Astrocyte (in vitro differentiated cells and primary cell): Measurements from ENCODE around the gene ZNF641. TPM values are rescaled to one million over a fixed set of nuclear protein-coding genes. Genes with fewer than 3 reads are reported as not detected.

Experiments used
- DNase-seq: peaks from one replicate; pipeline ENCODE4 v3.0.0-alpha.2; 2010; ENCODE audit warnings: low read depth
- FAIRE-seq: peaks from 2 replicates; lab custom pipeline; 2011; peaks lifted over from hg19 to GRCh38; lab: Jason Lieb, UNC
- H2AFZ ChIP-seq: 2 replicates; pipeline ENCODE4 v1.6.0; 2012; ENCODE audit warnings: low read depth, low read length, inconsistent platforms
- H3K27ac ChIP-seq: 2 replicates; pipeline ENCODE4 v1.5.1; 2011; ENCODE audit warnings: low read depth, low read length, inconsistent platforms
- H3K27me3 ChIP-seq: 2 replicates; pipeline ENCODE4 v1.6.0; 2011; ENCODE audit warnings: low read length, inconsistent platforms; ENCODE audit not compliant: insufficient read depth
- H3K36me3 ChIP-seq: 2 replicates; pipeline ENCODE4 v1.5.1; 2011; ENCODE audit warnings: low read length, inconsistent platforms; ENCODE audit not compliant: insufficient read depth
- H3K4me1 ChIP-seq: 2 replicates; pipeline ENCODE4 v1.5.1; 2011; ENCODE audit warnings: low read length, inconsistent platforms; ENCODE audit not compliant: insufficient read depth
- H3K4me2 ChIP-seq: 2 replicates; pipeline ENCODE4 v1.6.0; 2012; ENCODE audit warnings: low read length, inconsistent platforms
- H3K4me3 ChIP-seq: 2 replicates; pipeline ENCODE4 v1.5.1; 2011; ENCODE audit warnings: low read depth, mild to moderate bottlenecking, low read length, inconsistent platforms; ENCODE audit not compliant: insufficient read depth
- H3K79me2 ChIP-seq: 2 replicates; pipeline ENCODE4 v1.6.0; 2012; ENCODE audit warnings: mild to moderate bottlenecking, low read length, inconsistent platforms; ENCODE audit not compliant: insufficient read depth
- H3K9ac ChIP-seq: 2 replicates; pipeline ENCODE4 v1.6.0; 2012; ENCODE audit warnings: mild to moderate bottlenecking, low read length, inconsistent platforms
- H3K9me3 ChIP-seq: 2 replicates; pipeline ENCODE4 v1.5.1; 2012; ENCODE audit warnings: low read depth, mild to moderate bottlenecking, low read length, inconsistent platforms; ENCODE audit not compliant: insufficient read depth
- H4K20me1 ChIP-seq: 2 replicates; pipeline ENCODE4 v1.6.0; 2012; ENCODE audit warnings: low read length, inconsistent platforms; ENCODE audit not compliant: insufficient read depth
- H3K27ac Mint-ChIP-seq: one replicate; pipeline ENCODE4 v1.8.0; 2021; ENCODE audit warnings: mild to moderate bottlenecking, mixed read lengths; ENCODE audit not compliant: unreplicated experiment
- H3K27me3 Mint-ChIP-seq: one replicate; pipeline ENCODE4 v1.8.0; 2021; ENCODE audit warnings: low read depth, mixed read lengths; ENCODE audit not compliant: unreplicated experiment
- H3K36me3 Mint-ChIP-seq: one replicate; pipeline ENCODE4 v1.8.0; 2021; ENCODE audit warnings: low read depth, mixed read lengths; ENCODE audit not compliant: unreplicated experiment
- H3K4me1 Mint-ChIP-seq: one replicate; pipeline ENCODE4 v1.8.0; 2021; ENCODE audit warnings: low read depth, mixed read lengths; ENCODE audit not compliant: unreplicated experiment
- H3K4me3 Mint-ChIP-seq: one replicate; pipeline ENCODE4 v1.8.0; 2021; ENCODE audit warnings: mild to moderate bottlenecking, moderate library complexity, mixed read lengths; ENCODE audit not compliant: unreplicated experiment
- H3K9me3 Mint-ChIP-seq: one replicate; pipeline ENCODE4 v1.8.0; 2021; ENCODE audit warnings: mild to moderate bottlenecking, mixed read lengths; ENCODE audit not compliant: unreplicated experiment
- EZH2 ChIP-seq: IDR thresholded peaks from 2 replicates; pipeline ENCODE4 v1.6.1; 2012; ENCODE audit warnings: mild to moderate bottlenecking, low read length, inconsistent platforms; ENCODE audit not compliant: insufficient read depth
- total RNA-seq: library from RNA; stranded (reverse); gene quantifications from 2 replicates; pipeline ENCODE4 v1.2.1, GENCODE V29; 2021
- TF ChIP-seq, protein P1 (sequence below): IDR thresholded peaks from 2 replicates; pipeline ENCODE4 v1.5.1; 2011; ENCODE audit warnings: low read depth, mild to moderate bottlenecking, inconsistent platforms, low read length, moderate library complexity; ENCODE audit not compliant: insufficient read depth

The ZNF641 gene
- total RNA-seq, 1 donor from 2014 or later, result 7.1 TPM

GRCh38 chr12:48388938-48389337 lies 38.2 kb upstream of the ZNF641 start:
- no peak overlapping the region for H3K9ac ChIP-seq
- no peak overlapping the region for H3K27ac ChIP-seq
- Mint-ChIP-seq H3K36me3 (no peaks in the 10 kb centered on the region), H3K27ac (no peak overlapping the region), H3K27me3 (peaks cover 4% of the 10 kb centered on the region), H3K9me3 (no peaks in the 10 kb centered on the region), H3K4me3 (no peak overlapping the region), H3K4me1 (peaks cover 13% of the 10 kb centered on the region)
- H3K27me3 ChIP-seq, result no peaks in the 10 kb centered on the region
- H3K9me3 ChIP-seq, result peaks cover 2% of the 10 kb centered on the region
- peak overlapping the region; percentile 9 for H3K4me2 ChIP-seq
- no peak overlapping the region for H3K4me3 ChIP-seq
- H2AFZ ChIP-seq, result no peak overlapping the region
- H3K4me1 ChIP-seq, result no peaks in the 10 kb centered on the region
- no peaks in the 10 kb centered on the region for H4K20me1 ChIP-seq
- no peaks in the 10 kb centered on the region for H3K36me3 ChIP-seq
- no peaks in the 10 kb centered on the region for H3K79me2 ChIP-seq
- TF ChIP-seq, protein P1, sequence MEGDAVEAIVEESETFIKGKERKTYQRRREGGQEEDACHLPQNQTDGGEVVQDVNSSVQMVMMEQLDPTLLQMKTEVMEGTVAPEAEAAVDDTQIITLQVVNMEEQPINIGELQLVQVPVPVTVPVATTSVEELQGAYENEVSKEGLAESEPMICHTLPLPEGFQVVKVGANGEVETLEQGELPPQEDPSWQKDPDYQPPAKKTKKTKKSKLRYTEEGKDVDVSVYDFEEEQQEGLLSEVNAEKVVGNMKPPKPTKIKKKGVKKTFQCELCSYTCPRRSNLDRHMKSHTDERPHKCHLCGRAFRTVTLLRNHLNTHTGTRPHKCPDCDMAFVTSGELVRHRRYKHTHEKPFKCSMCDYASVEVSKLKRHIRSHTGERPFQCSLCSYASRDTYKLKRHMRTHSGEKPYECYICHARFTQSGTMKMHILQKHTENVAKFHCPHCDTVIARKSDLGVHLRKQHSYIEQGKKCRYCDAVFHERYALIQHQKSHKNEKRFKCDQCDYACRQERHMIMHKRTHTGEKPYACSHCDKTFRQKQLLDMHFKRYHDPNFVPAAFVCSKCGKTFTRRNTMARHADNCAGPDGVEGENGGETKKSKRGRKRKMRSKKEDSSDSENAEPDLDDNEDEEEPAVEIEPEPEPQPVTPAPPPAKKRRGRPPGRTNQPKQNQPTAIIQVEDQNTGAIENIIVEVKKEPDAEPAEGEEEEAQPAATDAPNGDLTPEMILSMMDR, result no peak
- TF ChIP-seq EZH2, result no peak
- FAIRE-seq (no peak), DNase-seq (peak; percentile 58)

DNA sequence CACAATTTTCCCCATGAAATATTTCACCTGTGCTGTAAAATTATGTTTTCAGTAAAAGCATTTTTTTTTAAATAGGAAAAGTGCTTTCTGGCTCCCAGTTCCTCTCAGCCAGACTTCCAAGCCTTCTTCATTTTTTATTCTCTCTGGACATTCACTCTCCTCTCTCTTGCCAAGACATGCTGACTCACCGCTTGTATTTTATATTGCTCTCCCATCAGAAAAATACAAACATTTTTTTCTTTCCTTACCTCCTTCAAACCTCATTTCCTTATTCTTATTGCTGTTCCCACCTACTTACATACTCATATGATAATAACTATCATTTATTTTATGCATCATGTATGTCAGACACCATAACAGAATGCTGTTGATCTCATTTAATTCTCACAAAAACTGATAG lies 37.7 kb upstream of the ZNF641 start:
- H3K27ac Mint-ChIP-seq, result no peak overlapping the region
- no peaks in the 10 kb centered on the region for H3K79me2 ChIP-seq
- H3K4me3 Mint-ChIP-seq, result no peak overlapping the region
- no peak overlapping the region for H3K27ac ChIP-seq
- TF ChIP-seq EZH2, result no peak
- TF ChIP-seq, protein P1, result no peak
- H3K4me2 ChIP-seq, result peak overlapping the region; percentile 9
- peaks cover 2% of the 10 kb centered on the region for H3K9me3 ChIP-seq
- no peak overlapping the region for H3K9ac ChIP-seq
- no peaks in the 10 kb centered on the region for H3K9me3 Mint-ChIP-seq
- peaks cover 4% of the 10 kb centered on the region for H3K27me3 Mint-ChIP-seq
- no peak overlapping the region for H2AFZ ChIP-seq
- DNase-seq (peak; percentile 35), FAIRE-seq (no peak)
- H4K20me1 ChIP-seq, result no peaks in the 10 kb centered on the region
- no peaks in the 10 kb centered on the region for H3K27me3 ChIP-seq
- H3K36me3 Mint-ChIP-seq, result no peaks in the 10 kb centered on the region
- H3K4me1 Mint-ChIP-seq, result peaks cover 13% of the 10 kb centered on the region
- no peak overlapping the region for H3K4me3 ChIP-seq
- H3K36me3 ChIP-seq, result no peaks in the 10 kb centered on the region
- H3K4me1 ChIP-seq, result no peaks in the 10 kb centered on the region

- Mint-ChIP-seq H3K4me1 (no peaks in the 10 kb centered on the region), H3K27me3 (no peaks in the 10 kb centered on the region), H3K36me3 (no peaks in the 10 kb centered on the region), H3K4me3 (no peak overlapping the region), H3K9me3 (peaks cover 2% of the 10 kb centered on the region), H3K27ac (no peak overlapping the region)
- Histone ChIP-seq H3K27ac (no peak overlapping the region), H3K36me3 (no peaks in the 10 kb centered on the region), H3K27me3 (no peaks in the 10 kb centered on the region), H3K4me2 (no peak overlapping the region), H3K79me2 (no peaks in the 10 kb centered on the region), H2AFZ (no peak overlapping the region), H3K4me1 (no peaks in the 10 kb centered on the region), H3K4me3 (no peak overlapping the region), H3K9me3 (no peaks in the 10 kb centered on the region), H4K20me1 (no peaks in the 10 kb centered on the region), H3K9ac (no peak overlapping the region)
- TF ChIP-seq EZH2, result no peak
- TF ChIP-seq, protein P1, result no peak
- FAIRE-seq (no peak), DNase-seq (no peak)
Observed at GRCh38 chr12:48380596-48380995, 29.9 kb upstream of the ZNF641 start.
